ENCODE data around the gene UQCRQ.

GRCh38 chr5:132867046-132867451 lies 607 bp downstream of the UQCRQ start:
- TF ChIP-seq POLR2AphosphoS5 (IDR thresholded peaks at IDR 0.05; ENCODE audit: insufficient read depth, low read depth, low read length) (no peak), EZH2 (IDR thresholded peaks at IDR 0.05; ENCODE audit: borderline replicate concordance, low read depth, low read length, severe bottlenecking) (no peak)
